DND-41 (cell line): ENCODE data around the gene SUPT3H.

Experiments
- ATAC-seq: fragments of 200-7000 bp; cut with Tn5 transposase; 3 replicates; pipeline ENCODE4 v1.9.1; 2021; ENCODE audit warnings: low read depth; ENCODE audit not compliant: insufficient read depth
- DNase-seq: peaks from one replicate; pipeline ENCODE4 v3.0.0-alpha.2; 2020
- H2AFZ ChIP-seq: 2 replicates; pipeline ENCODE4 v1.6.0; 2012; ENCODE audit warnings: low read depth, low read length
- H3K27ac ChIP-seq: 2 replicates; pipeline ENCODE4 v1.5.1; 2012; ENCODE audit warnings: low read length, inconsistent platforms
- H3K27me3 ChIP-seq: fragments of 200-600 bp; sonication (generic); 2 replicates; pipeline ENCODE4 v1.6.0; 2012; ENCODE audit warnings: low read length, mild to moderate bottlenecking, inconsistent platforms; ENCODE audit not compliant: insufficient read depth, poor library complexity
- H3K36me3 ChIP-seq: 2 replicates; pipeline ENCODE4 v1.5.1; 2012; ENCODE audit warnings: low read length, inconsistent platforms; ENCODE audit not compliant: insufficient read depth
- H3K4me1 ChIP-seq: 2 replicates; pipeline ENCODE4 v1.5.1; 2012; ENCODE audit warnings: mild to moderate bottlenecking, low read length; ENCODE audit not compliant: insufficient read depth
- H3K4me2 ChIP-seq: 2 replicates; pipeline ENCODE4 v1.6.0; 2012; ENCODE audit warnings: mild to moderate bottlenecking, moderate library complexity, low read length, inconsistent platforms; ENCODE audit not compliant: insufficient read depth
- H3K4me3 ChIP-seq, 2 experiments: fragments of 200-600 bp in 1 of 2; shearing (Covaris generic) in 1 of 2; 2 replicates each; pipeline ENCODE4 v1.5.1; 2012 to 2016; ENCODE audit warnings: inconsistent platforms in 2 of 2, low read length in 2 of 2, mild to moderate bottlenecking in 2 of 2, low read depth in 1 of 2, moderate library complexity in 1 of 2
- H3K79me2 ChIP-seq: 2 replicates; pipeline ENCODE4 v1.6.0; 2012; ENCODE audit warnings: low read length, inconsistent platforms; ENCODE audit not compliant: insufficient read depth
- H3K9ac ChIP-seq: 2 replicates; pipeline ENCODE4 v1.6.0; 2012; ENCODE audit warnings: low read depth, mild to moderate bottlenecking, inconsistent platforms, low read length, moderate library complexity
- H3K9me3 ChIP-seq: 2 replicates; pipeline ENCODE4 v1.5.1; 2012; ENCODE audit warnings: low read length, moderate library complexity, mild to moderate bottlenecking, inconsistent platforms; ENCODE audit not compliant: insufficient read depth, severe bottlenecking
- H4K20me1 ChIP-seq: 2 replicates; pipeline ENCODE4 v1.6.0; 2012; ENCODE audit warnings: low read length; ENCODE audit not compliant: insufficient read depth
- EZH2 ChIP-seq: IDR thresholded peaks from 3 replicates; pipeline ENCODE4 v1.6.1; 2012; ENCODE audit warnings: borderline replicate concordance, low read depth, mild to moderate bottlenecking, moderate library complexity, low read length, inconsistent platforms; ENCODE audit not compliant: severe bottlenecking
- TF ChIP-seq, protein P1 (sequence below): IDR thresholded peaks from 2 replicates; pipeline ENCODE4 v1.5.1; 2012; ENCODE audit warnings: borderline replicate concordance, low read length, moderate library complexity, mild to moderate bottlenecking; ENCODE audit not compliant: poor library complexity, severe bottlenecking; ENCODE audit errors: extremely low read depth

The SUPT3H gene

DNA sequence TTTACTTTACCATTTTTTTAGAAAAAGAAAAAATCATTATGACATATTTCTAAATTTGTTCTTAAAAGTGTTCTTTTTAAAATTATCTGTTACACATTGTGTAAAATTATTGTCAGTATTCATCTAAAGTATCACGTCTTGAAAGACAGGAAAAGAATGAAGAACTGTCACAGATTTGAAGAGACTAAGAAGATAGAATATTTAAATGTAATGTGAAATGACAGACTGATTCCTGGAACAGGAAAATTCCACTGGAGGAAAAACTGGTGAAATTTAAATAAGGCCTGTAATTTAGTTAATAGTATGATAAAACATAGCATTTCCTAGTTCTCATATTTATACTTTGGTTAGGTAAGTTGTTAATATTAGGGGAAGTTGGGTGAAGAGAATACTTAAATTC is 102.4 kb downstream of the SUPT3H start:
- Histone ChIP-seq H4K20me1 (no peaks in the 10 kb centered on the region), H3K27me3 (no peaks in the 10 kb centered on the region), H3K4me2 (no peak overlapping the region), H3K27ac (no peak overlapping the region), H3K9ac (no peak overlapping the region), H3K36me3 (peaks cover 4% of the 10 kb centered on the region; the same call in 1 of the 2 replicates), H3K79me2 (no peaks in the 10 kb centered on the region), H3K9me3 (peaks cover 13% of the 10 kb centered on the region), H2AFZ (no peak overlapping the region), H3K4me1 (0 out of 2 replicates have a peak, but pooled peaks cover 4% of the 10 kb centered on the region), H3K4me3 (no peak overlapping the region)
- no peak for DNase-seq
- TF ChIP-seq, protein P1, sequence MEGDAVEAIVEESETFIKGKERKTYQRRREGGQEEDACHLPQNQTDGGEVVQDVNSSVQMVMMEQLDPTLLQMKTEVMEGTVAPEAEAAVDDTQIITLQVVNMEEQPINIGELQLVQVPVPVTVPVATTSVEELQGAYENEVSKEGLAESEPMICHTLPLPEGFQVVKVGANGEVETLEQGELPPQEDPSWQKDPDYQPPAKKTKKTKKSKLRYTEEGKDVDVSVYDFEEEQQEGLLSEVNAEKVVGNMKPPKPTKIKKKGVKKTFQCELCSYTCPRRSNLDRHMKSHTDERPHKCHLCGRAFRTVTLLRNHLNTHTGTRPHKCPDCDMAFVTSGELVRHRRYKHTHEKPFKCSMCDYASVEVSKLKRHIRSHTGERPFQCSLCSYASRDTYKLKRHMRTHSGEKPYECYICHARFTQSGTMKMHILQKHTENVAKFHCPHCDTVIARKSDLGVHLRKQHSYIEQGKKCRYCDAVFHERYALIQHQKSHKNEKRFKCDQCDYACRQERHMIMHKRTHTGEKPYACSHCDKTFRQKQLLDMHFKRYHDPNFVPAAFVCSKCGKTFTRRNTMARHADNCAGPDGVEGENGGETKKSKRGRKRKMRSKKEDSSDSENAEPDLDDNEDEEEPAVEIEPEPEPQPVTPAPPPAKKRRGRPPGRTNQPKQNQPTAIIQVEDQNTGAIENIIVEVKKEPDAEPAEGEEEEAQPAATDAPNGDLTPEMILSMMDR: no peak
- no peak for TF ChIP-seq EZH2
- no peak for ATAC-seq

DNA sequence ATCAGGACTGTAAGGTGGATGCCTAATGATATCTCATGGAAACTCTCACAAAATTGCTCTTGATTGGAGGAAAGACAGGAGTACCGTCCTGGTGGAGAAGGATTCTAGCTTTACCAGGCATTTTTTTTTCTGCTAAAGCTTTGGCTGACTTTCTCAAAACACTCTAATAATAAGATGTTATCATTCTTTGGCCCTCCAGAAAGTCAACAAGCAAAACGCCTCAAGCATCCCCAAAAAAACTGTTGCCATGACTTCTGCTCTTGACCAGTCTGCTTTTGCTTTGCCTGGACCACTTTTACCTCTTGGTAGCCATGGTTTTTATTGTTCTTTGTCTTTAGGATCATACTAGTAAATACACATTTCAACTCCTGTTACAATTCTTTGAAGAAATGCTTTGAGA is 105.1 kb downstream of the SUPT3H start:
- DNase-seq: no peak
- no peaks in the 10 kb centered on the region for H3K27me3 ChIP-seq
- ATAC-seq: no peak
- H3K36me3 ChIP-seq: peaks cover 4% of the 10 kb centered on the region; the same call in 1 of the 2 replicates
- peaks cover 11% of the 10 kb centered on the region for H3K9me3 ChIP-seq
- no peaks in the 10 kb centered on the region for H4K20me1 ChIP-seq
- H3K79me2 ChIP-seq: no peaks in the 10 kb centered on the region
- TF ChIP-seq, protein P1: no peak
- no peak for TF ChIP-seq EZH2
- no peak overlapping the region for H2AFZ ChIP-seq
- H3K4me2 ChIP-seq: no peak overlapping the region
- no peak overlapping the region for H3K4me3 ChIP-seq
- no peak overlapping the region for H3K27ac ChIP-seq
- 0 out of 2 replicates have a peak, but pooled peaks cover 5% of the 10 kb centered on the region for H3K4me1 ChIP-seq
- H3K9ac ChIP-seq: no peak overlapping the region

DNA sequence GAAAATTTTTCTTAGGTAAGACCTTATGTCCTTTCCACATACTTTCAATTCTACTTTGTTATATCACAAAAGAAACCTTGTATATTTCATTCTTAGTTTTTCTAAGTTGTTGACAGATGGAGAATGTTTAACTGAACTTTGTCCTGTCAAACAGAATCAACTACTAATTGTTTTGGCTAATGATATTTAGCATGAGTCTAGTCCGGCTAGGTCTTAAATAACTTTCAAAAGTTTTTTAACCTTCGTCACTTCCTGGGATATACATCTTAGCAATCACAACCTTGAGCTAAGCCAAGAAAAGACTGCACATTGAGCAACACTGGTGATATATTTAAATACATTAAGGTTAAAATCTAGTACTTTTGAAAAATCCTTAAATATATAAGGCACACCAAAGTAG is 112.5 kb downstream of the SUPT3H start:
- H3K27ac ChIP-seq: no peak overlapping the region
- H2AFZ ChIP-seq: no peak overlapping the region
- H3K4me3 ChIP-seq: no peak overlapping the region
- H3K4me1 ChIP-seq: no peaks in the 10 kb centered on the region
- TF ChIP-seq EZH2: no peak
- H3K9me3 ChIP-seq: no peaks in the 10 kb centered on the region
- no peak overlapping the region for H3K4me2 ChIP-seq
- H4K20me1 ChIP-seq: no peaks in the 10 kb centered on the region
- no peaks in the 10 kb centered on the region for H3K36me3 ChIP-seq
- H3K79me2 ChIP-seq: peaks cover 2% of the 10 kb centered on the region; the same call in 1 of the 2 replicates
- ATAC-seq (no peak), DNase-seq (no peak)
- H3K9ac ChIP-seq: no peak overlapping the region
- no peaks in the 10 kb centered on the region for H3K27me3 ChIP-seq

DNA sequence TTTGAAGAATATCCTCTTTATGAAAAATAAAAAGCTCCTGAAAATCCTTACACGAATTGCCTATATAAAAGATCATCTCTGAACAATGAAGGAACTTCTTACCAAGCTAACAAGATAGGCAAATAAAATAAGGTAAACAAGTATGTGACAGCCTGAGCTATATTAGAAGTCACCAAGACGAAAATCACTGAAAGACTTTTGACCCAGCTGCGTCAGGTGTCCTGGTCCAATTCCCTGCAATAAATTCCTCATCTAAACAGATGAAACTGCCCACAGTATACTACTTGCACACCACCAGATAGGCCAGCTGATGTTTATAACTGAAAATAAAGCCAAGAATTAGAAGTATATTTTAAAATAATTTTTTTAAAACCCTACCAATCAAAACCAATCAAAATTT is 117.0 kb downstream of the SUPT3H start:
- H4K20me1 ChIP-seq: no peaks in the 10 kb centered on the region

More for the DNA sequence above, 117.0 kb downstream of the SUPT3H start:
- H3K4me1 ChIP-seq: no peaks in the 10 kb centered on the region
- H3K9ac ChIP-seq: no peak overlapping the region
- no peaks in the 10 kb centered on the region for H3K9me3 ChIP-seq
- DNase-seq (no peak), ATAC-seq (no peak)
- H3K36me3 ChIP-seq: no peaks in the 10 kb centered on the region
- H3K27ac ChIP-seq: no peak overlapping the region
- H2AFZ ChIP-seq: no peak overlapping the region
- H3K27me3 ChIP-seq: no peaks in the 10 kb centered on the region
- H3K4me2 ChIP-seq: no peak overlapping the region
- no peak overlapping the region for H3K4me3 ChIP-seq
- TF ChIP-seq, protein P1: no peak
- TF ChIP-seq EZH2: no peak
- H3K79me2 ChIP-seq: peaks cover 2% of the 10 kb centered on the region; the same call in 1 of the 2 replicates
